ENCODE results near the gene TSC1. TPM values are rescaled to one million over a fixed set of nuclear protein-coding genes. Genes with fewer than 3 reads are reported as not detected.

The TSC1 gene
- total RNA-seq, 1 experiment from 2014 or later: 19.3 TPM

DNA sequence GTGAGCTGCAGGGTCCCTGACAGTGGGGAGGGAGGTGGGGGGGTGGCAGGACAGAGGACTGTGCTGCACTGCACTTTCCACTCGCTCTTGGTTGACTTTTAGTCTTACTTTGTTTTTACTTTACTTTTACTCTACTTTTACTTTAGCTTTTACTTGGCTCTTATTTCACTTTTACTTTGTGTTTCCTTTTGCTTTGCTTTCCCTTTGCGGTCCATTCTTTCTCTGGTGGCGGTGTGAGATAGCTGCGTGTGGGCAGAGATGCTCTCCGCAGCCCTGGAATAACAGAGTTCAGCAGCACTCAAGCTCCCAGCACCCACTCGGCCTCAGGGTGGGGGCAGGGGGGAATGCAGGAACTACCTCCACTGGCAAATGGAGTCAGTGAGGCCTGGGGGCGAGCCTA is 71.0 kb downstream of the TSC1 start:
- Histone ChIP-seq H3K27me3 (ENCODE audit: low read length) (no peaks in the 10 kb centered on the region), H3K4me2 (ENCODE audit: low read length) (no peak overlapping the region), H4K20me1 (ENCODE audit: low read length) (no peaks in the 10 kb centered on the region), H3K9ac (ENCODE audit: low read length) (no peak overlapping the region), H3F3A (ENCODE audit: low read length, unreplicated experiment) (no peaks in the 10 kb centered on the region), H3K9me3 (ENCODE audit: low read length) (no peaks in the 10 kb centered on the region), H3K9me2 (replicated peaks; ENCODE audit: low read length) (no peaks in the 10 kb centered on the region), H3K36me3 (ENCODE audit: low read depth, low read length) (no peaks in the 10 kb centered on the region), H3K27ac (ENCODE audit: low read length) (no peak overlapping the region), H3K4me1 (ENCODE audit: insufficient read depth, low read length) (no peaks in the 10 kb centered on the region), H3K4me3 (ENCODE audit: low read length) (no peak overlapping the region), H3K79me2 (ENCODE audit: low read length) (no peaks in the 10 kb centered on the region), H2AFZ (ENCODE audit: low read length) (no peak overlapping the region)
- ATAC-seq (no peak), DNase-seq (no peak)
- intact Hi-C loops (cut with micrococcal nuclease): no loop called here
- TF ChIP-seq, protein P1, sequence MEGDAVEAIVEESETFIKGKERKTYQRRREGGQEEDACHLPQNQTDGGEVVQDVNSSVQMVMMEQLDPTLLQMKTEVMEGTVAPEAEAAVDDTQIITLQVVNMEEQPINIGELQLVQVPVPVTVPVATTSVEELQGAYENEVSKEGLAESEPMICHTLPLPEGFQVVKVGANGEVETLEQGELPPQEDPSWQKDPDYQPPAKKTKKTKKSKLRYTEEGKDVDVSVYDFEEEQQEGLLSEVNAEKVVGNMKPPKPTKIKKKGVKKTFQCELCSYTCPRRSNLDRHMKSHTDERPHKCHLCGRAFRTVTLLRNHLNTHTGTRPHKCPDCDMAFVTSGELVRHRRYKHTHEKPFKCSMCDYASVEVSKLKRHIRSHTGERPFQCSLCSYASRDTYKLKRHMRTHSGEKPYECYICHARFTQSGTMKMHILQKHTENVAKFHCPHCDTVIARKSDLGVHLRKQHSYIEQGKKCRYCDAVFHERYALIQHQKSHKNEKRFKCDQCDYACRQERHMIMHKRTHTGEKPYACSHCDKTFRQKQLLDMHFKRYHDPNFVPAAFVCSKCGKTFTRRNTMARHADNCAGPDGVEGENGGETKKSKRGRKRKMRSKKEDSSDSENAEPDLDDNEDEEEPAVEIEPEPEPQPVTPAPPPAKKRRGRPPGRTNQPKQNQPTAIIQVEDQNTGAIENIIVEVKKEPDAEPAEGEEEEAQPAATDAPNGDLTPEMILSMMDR (conservative IDR thresholded peaks at IDR 0.05; ENCODE audit: low read depth, low read length): no peak
- ChIA-PET POLR2A (ENCODE audit: unreplicated experiment) (no interaction called here), CTCF (no interaction called here)
- no TSS peak for BruUV-seq (replicated peaks)

DNA sequence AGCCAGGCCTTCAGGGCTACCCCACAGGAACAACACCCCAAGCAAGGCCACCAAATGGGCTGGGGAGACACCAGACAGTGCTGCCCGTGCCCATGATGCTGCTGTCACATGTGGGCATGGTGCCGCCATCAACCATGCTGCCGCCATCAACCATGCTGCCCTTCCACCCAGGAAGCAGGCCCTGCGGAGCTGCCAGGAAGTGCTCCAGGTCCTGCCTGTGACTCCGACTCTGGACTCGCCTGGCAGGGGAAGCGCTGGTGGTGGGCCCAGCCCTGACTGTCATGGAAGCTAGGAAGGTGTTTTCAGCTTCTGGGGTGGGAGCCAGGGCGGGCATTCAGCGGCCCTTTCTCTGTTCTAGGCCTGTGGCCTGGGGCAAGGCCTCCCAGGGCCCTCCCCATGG is 75.2 kb downstream of the TSC1 start:
- H3K27ac ChIP-seq (ENCODE audit: low read length): no peak overlapping the region
- POLR2A ChIA-PET (ENCODE audit: unreplicated experiment): no interaction called here

DNA sequence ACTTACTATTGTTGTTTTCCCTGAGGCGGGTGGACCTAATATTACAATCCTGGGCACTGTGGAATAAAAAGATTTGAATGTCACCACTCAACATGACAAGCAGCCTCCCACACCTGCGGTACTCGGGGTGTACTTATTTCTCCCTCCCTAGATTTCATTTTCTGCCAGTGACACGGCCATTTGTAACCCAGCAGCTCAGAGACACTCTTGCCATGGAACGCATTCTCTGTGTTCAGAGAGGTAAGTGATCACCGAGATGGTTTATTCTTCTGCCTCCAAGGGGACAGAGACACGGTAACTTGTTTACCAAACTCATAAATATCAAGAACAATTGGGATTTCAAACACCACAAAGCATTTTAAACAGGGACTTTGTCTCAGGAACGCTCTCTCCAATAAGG is 77.5 kb downstream of the TSC1 start:
- Histone ChIP-seq H3K9me2 (replicated peaks; ENCODE audit: low read length) (no peaks in the 10 kb centered on the region), H3K9me3 (ENCODE audit: low read length) (no peaks in the 10 kb centered on the region), H3K79me2 (ENCODE audit: low read length) (no peaks in the 10 kb centered on the region), H3F3A (ENCODE audit: low read length, unreplicated experiment) (no peaks in the 10 kb centered on the region), H3K27me3 (ENCODE audit: low read length) (no peaks in the 10 kb centered on the region), H3K4me2 (ENCODE audit: low read length) (no peak overlapping the region), H3K27ac (ENCODE audit: low read length) (no peak overlapping the region), H2AFZ (ENCODE audit: low read length) (no peak overlapping the region), H3K36me3 (ENCODE audit: low read depth, low read length) (no peaks in the 10 kb centered on the region), H3K4me1 (ENCODE audit: insufficient read depth, low read length) (no peaks in the 10 kb centered on the region), H4K20me1 (ENCODE audit: low read length) (no peaks in the 10 kb centered on the region), H3K9ac (ENCODE audit: low read length) (no peak overlapping the region), H3K4me3 (ENCODE audit: low read length) (no peak overlapping the region)
- no TSS peak for BruUV-seq (replicated peaks)
- intact Hi-C loops (cut with micrococcal nuclease): no loop called here
- ChIA-PET CTCF (no interaction called here), POLR2A (ENCODE audit: unreplicated experiment) (no interaction called here)
- DNase-seq (no peak), ATAC-seq (no peak)
- TF ChIP-seq EZH2 (IDR thresholded peaks at IDR 0.05; ENCODE audit: low read length, unreplicated experiment) (no peak), EZH2phosphoT487 (IDR thresholded peaks at IDR 0.05; ENCODE audit: borderline replicate concordance, low read length) (no peak)
- TF ChIP-seq, protein P1 (conservative IDR thresholded peaks at IDR 0.05; ENCODE audit: low read depth, low read length): no peak

More for the DNA sequence above, 75.2 kb downstream of the TSC1 start:
- Histone ChIP-seq H3K4me2 (ENCODE audit: low read length) (no peak overlapping the region), H3F3A (ENCODE audit: low read length, unreplicated experiment) (no peaks in the 10 kb centered on the region), H3K4me3 (ENCODE audit: low read length) (no peak overlapping the region), H4K20me1 (ENCODE audit: low read length) (no peaks in the 10 kb centered on the region), H3K79me2 (ENCODE audit: low read length) (no peaks in the 10 kb centered on the region), H3K9me3 (ENCODE audit: low read length) (no peaks in the 10 kb centered on the region), H3K27me3 (ENCODE audit: low read length) (no peaks in the 10 kb centered on the region), H2AFZ (ENCODE audit: low read length) (no peak overlapping the region), H3K4me1 (ENCODE audit: insufficient read depth, low read length) (no peaks in the 10 kb centered on the region), H3K9ac (ENCODE audit: low read length) (no peak overlapping the region), H3K36me3 (ENCODE audit: low read depth, low read length) (no peaks in the 10 kb centered on the region), H3K9me2 (replicated peaks; ENCODE audit: low read length) (no peaks in the 10 kb centered on the region)
- CTCF ChIA-PET: no interaction called here
- intact Hi-C loops (cut with micrococcal nuclease): no loop called here
- no peak for DNase-seq
- TF ChIP-seq EZH2 (IDR thresholded peaks at IDR 0.05; ENCODE audit: low read length, unreplicated experiment) (no peak), EZH2phosphoT487 (IDR thresholded peaks at IDR 0.05; ENCODE audit: borderline replicate concordance, low read length) (no peak)
- TF ChIP-seq, protein P1 (conservative IDR thresholded peaks at IDR 0.05; ENCODE audit: low read depth, low read length): no peak
- no peak for ATAC-seq
- BruUV-seq (replicated peaks): no TSS peak

Data from PC-3 (cell line).